GM23338 (cell line): ENCODE results near the gene MAP1B. TPM values are rescaled to one million over a fixed set of nuclear protein-coding genes. Genes with fewer than 3 reads are reported as not detected.
A peak's percentile ranks its signal among the peaks of the same experiment; 100 is the strongest.

Source experiments
- ATAC-seq: fragments of 200-7000 bp; cut with Tn5 transposase; 3 replicates; pipeline ENCODE4 v1.9.1; 2020
- DNase-seq: peaks from one replicate; pipeline ENCODE4 v3.0.0-alpha.2; 2015; ENCODE audit warnings: low spot score
- H2AFZ ChIP-seq: fragments of 200-600 bp; sonication (generic); 2 replicates; pipeline ENCODE4 v1.8.0; 2016; ENCODE audit warnings: antibody characterized with exemption, mild to moderate bottlenecking, moderate library complexity
- H3F3A ChIP-seq: fragments of 200-600 bp; sonication (generic); replicated peaks from 2 replicates; pipeline ENCODE4 v1.8.0; 2017; ENCODE audit warnings: antibody characterized with exemption, mixed run types, low read depth
- H3K27ac ChIP-seq: fragments of 200-600 bp; sonication (generic); 2 replicates; pipeline ENCODE4 v1.6.1; 2016; ENCODE audit warnings: low read depth
- H3K27me3 ChIP-seq: fragments of 200-600 bp; sonication (generic); 2 replicates; pipeline ENCODE4 v1.8.0; 2016; ENCODE audit warnings: mild to moderate bottlenecking, mixed run types, moderate library complexity; ENCODE audit not compliant: insufficient read depth
- H3K36me3 ChIP-seq: fragments of 200-600 bp; sonication (generic); 2 replicates; pipeline ENCODE4 v1.8.0; 2016; ENCODE audit warnings: mild to moderate bottlenecking; ENCODE audit not compliant: insufficient read depth
- H3K4me1 ChIP-seq: fragments of 200-600 bp; sonication (generic); 2 replicates; pipeline ENCODE4 v1.8.0; 2016; ENCODE audit warnings: mild to moderate bottlenecking, moderate library complexity; ENCODE audit not compliant: insufficient read depth
- H3K4me2 ChIP-seq: fragments of 200-600 bp; sonication (generic); 2 replicates; pipeline ENCODE4 v1.7.1; 2017; ENCODE audit warnings: mixed run types
- H3K4me3 ChIP-seq: fragments of 200-600 bp; sonication (generic); 2 replicates; pipeline ENCODE4 v1.6.1; 2016; ENCODE audit warnings: mixed run types
- H3K79me2 ChIP-seq: fragments of 200-600 bp; sonication (generic); replicated peaks from 2 replicates; pipeline ENCODE4 v1.8.0; 2017; ENCODE audit warnings: mild to moderate bottlenecking; ENCODE audit not compliant: insufficient read depth
- H3K9me2 ChIP-seq: fragments of 200-600 bp; sonication (generic); 2 replicates; pipeline ENCODE4 v1.8.0; 2017; ENCODE audit not compliant: insufficient read depth
- H4K20me1 ChIP-seq: fragments of 200-600 bp; sonication (generic); replicated peaks from 2 replicates; pipeline ENCODE4 v1.8.0; 2017; ENCODE audit warnings: mild to moderate bottlenecking; ENCODE audit not compliant: insufficient read depth
- H3K27ac Mint-ChIP-seq: 2 replicates; pipeline ENCODE4 v1.8.0; 2020; ENCODE audit warnings: inconsistent platforms, mild to moderate bottlenecking, moderate library complexity, mixed read lengths
- H3K27me3 Mint-ChIP-seq: 3 replicates; pipeline ENCODE4 v1.8.0; 2022; ENCODE audit warnings: low read depth, mild to moderate bottlenecking, moderate library complexity, mixed read lengths, inconsistent platforms; ENCODE audit not compliant: insufficient read depth, poor library complexity
- H3K36me3 Mint-ChIP-seq: 3 replicates; pipeline ENCODE4 v1.8.0; 2021; ENCODE audit warnings: low read depth, mild to moderate bottlenecking, inconsistent platforms, moderate library complexity, mixed read lengths
- H3K4me1 Mint-ChIP-seq: 3 replicates; pipeline ENCODE4 v1.8.0; 2020; ENCODE audit warnings: mild to moderate bottlenecking, inconsistent platforms, mixed read lengths
- H3K4me3 Mint-ChIP-seq: 3 replicates; pipeline ENCODE4 v1.8.0; 2021; ENCODE audit warnings: moderate library complexity, mild to moderate bottlenecking, inconsistent platforms, mixed read lengths
- H3K9me3 Mint-ChIP-seq: 3 replicates; pipeline ENCODE4 v1.8.0; 2020; ENCODE audit warnings: moderate library complexity, mild to moderate bottlenecking, inconsistent platforms, mixed read lengths
- JUNB ChIP-seq: IDR thresholded peaks from one replicate; pipeline ENCODE4 v1.6.1; 2016; ENCODE audit warnings: antibody characterized with exemption; ENCODE audit not compliant: unreplicated experiment
- STAT1 ChIP-seq: IDR thresholded peaks from one replicate; pipeline ENCODE4 v1.6.1; 2016; ENCODE audit warnings: antibody characterized with exemption; ENCODE audit not compliant: unreplicated experiment
- polyA plus RNA-seq: library from polyadenylated mRNA; unstranded; fragments of >200 nt; fragmentation: Nextera tagmentation; extraction: Ambion mirVana; gene quantifications from 2 replicates; pipeline ENCODE4 v1.2.1, GENCODE V29; 2016
- total RNA-seq: library from RNA; depleted of rRNA; stranded (reverse); fragments of >200 nt; shearing (Covaris generic); gene quantifications from 2 replicates; pipeline ENCODE4 v1.2.3, GENCODE V29; 2014
- TF ChIP-seq, protein P1 (sequence below): fragments of 250-450 bp; sonication (Bioruptor Pico); IDR thresholded peaks from 2 replicates; pipeline ENCODE4 v1.5.0; 2020; ENCODE audit warnings: mild to moderate bottlenecking, moderate library complexity
- TF ChIP-seq, protein P2 (sequence below), 2 experiments: fragments of 200-600 bp in 1 of 2; sonication (generic) in 1 of 2; conservative IDR thresholded peaks; 2 replicates each; pipeline versions ENCODE4 v1.5.1 to v1.6.1; 2016 to 2017; ENCODE audit warnings: antibody characterized with exemption in 2 of 2, low read depth in 2 of 2, mild to moderate bottlenecking in 2 of 2, moderate library complexity in 1 of 2
- TF ChIP-seq, protein P3 (sequence below): IDR thresholded peaks from one replicate; pipeline ENCODE4 v1.6.1; 2018; ENCODE audit warnings: antibody characterized with exemption; ENCODE audit not compliant: unreplicated experiment

Gene MAP1B
- total and polyA plus RNA-seq, 2 experiments from 2014 or later: 148 to 263 TPM

DNA sequence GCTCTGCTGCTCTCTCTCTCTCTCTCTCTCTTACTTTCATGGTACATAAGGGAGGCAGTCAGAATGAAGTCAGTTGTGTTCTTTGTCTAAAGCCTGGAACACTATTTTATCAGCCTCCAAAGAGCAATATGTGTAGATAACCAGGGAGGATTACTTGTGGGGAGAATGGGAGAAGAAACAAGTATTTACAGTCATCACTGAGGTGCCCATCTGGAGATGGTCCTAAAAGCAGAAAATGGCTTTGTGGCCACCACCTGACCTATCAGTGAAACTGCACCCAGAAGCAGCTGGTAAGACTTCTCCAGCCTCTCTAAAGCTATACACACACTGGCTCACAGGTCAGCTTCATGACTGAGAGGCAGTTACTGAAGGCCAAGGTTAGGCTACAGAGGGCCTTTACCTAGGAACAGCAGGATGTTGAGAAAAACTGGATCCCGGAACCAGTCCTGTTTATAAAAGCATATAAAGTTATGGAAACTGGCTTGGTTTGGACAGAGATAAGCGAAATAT lies 137.6 kb downstream of the MAP1B start:
- no peak overlapping the region for H3K4me2 ChIP-seq
- Mint-ChIP-seq H3K4me1 (peaks cover 75% of the 10 kb centered on the region), H3K9me3 (no peaks in the 10 kb centered on the region), H3K4me3 (no peak overlapping the region), H3K27ac (peak overlapping the region; percentile 23; the same call in 1 of the 2 replicates), H3K27me3 (peaks cover 2% of the 10 kb centered on the region), H3K36me3 (no peaks in the 10 kb centered on the region; the same call in 2 of the 3 replicates)
- ATAC-seq (peak; percentile 86), DNase-seq (peak; percentile 67)
- H3K79me2 ChIP-seq: peaks cover 40% of the 10 kb centered on the region
- H3K27ac ChIP-seq: 0 out of 2 replicates have a peak overlapping the region, but pooled peaks have one; percentile 30
- H3K9me2 ChIP-seq: no peaks in the 10 kb centered on the region
- H3K27me3 ChIP-seq: no peaks in the 10 kb centered on the region
- H3K36me3 ChIP-seq: no peaks in the 10 kb centered on the region
- no peaks in the 10 kb centered on the region for H3F3A ChIP-seq
- H3K4me3 ChIP-seq: no peak overlapping the region
- no peaks in the 10 kb centered on the region for H4K20me1 ChIP-seq
- H2AFZ ChIP-seq: no peak overlapping the region
- no peak for TF ChIP-seq STAT1
- TF ChIP-seq JUNB: no peak
- TF ChIP-seq, protein P1, sequence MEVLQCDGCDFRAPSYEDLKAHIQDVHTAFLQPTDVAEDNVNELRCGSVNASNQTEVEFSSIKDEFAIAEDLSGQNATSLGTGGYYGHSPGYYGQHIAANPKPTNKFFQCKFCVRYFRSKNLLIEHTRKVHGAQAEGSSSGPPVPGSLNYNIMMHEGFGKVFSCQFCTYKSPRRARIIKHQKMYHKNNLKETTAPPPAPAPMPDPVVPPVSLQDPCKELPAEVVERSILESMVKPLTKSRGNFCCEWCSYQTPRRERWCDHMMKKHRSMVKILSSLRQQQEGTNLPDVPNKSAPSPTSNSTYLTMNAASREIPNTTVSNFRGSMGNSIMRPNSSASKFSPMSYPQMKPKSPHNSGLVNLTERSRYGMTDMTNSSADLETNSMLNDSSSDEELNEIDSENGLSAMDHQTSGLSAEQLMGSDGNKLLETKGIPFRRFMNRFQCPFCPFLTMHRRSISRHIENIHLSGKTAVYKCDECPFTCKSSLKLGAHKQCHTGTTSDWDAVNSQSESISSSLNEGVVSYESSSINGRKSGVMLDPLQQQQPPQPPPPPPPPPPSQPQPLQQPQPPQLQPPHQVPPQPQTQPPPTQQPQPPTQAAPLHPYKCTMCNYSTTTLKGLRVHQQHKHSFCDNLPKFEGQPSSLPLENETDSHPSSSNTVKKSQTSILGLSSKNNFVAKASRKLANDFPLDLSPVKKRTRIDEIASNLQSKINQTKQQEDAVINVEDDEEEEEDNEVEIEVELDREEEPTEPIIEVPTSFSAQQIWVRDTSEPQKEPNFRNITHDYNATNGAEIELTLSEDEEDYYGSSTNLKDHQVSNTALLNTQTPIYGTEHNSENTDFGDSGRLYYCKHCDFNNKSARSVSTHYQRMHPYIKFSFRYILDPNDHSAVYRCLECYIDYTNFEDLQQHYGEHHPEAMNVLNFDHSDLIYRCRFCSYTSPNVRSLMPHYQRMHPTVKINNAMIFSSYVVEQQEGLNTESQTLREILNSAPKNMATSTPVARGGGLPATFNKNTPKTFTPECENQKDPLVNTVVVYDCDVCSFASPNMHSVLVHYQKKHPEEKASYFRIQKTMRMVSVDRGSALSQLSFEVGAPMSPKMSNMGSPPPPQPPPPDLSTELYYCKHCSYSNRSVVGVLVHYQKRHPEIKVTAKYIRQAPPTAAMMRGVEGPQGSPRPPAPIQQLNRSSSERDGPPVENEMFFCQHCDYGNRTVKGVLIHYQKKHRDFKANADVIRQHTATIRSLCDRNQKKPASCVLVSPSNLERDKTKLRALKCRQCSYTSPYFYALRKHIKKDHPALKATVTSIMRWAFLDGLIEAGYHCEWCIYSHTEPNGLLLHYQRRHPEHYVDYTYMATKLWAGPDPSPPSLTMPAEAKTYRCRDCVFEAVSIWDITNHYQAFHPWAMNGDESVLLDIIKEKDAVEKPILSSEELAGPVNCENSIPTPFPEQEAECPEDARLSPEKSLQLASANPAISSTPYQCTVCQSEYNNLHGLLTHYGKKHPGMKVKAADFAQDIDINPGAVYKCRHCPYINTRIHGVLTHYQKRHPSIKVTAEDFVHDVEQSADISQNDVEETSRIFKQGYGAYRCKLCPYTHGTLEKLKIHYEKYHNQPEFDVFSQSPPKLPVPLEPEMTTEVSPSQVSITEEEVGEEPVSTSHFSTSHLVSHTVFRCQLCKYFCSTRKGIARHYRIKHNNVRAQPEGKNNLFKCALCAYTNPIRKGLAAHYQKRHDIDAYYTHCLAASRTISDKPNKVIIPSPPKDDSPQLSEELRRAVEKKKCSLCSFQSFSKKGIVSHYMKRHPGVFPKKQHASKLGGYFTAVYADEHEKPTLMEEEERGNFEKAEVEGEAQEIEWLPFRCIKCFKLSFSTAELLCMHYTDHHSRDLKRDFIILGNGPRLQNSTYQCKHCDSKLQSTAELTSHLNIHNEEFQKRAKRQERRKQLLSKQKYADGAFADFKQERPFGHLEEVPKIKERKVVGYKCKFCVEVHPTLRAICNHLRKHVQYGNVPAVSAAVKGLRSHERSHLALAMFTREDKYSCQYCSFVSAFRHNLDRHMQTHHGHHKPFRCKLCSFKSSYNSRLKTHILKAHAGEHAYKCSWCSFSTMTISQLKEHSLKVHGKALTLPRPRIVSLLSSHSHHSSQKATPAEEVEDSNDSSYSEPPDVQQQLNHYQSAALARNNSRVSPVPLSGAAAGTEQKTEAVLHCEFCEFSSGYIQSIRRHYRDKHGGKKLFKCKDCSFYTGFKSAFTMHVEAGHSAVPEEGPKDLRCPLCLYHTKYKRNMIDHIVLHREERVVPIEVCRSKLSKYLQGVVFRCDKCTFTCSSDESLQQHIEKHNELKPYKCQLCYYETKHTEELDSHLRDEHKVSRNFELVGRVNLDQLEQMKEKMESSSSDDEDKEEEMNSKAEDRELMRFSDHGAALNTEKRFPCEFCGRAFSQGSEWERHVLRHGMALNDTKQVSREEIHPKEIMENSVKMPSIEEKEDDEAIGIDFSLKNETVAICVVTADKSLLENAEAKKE: peak; percentile 59; the same call in 1 of the 2 replicates
- TF ChIP-seq, protein P2, sequence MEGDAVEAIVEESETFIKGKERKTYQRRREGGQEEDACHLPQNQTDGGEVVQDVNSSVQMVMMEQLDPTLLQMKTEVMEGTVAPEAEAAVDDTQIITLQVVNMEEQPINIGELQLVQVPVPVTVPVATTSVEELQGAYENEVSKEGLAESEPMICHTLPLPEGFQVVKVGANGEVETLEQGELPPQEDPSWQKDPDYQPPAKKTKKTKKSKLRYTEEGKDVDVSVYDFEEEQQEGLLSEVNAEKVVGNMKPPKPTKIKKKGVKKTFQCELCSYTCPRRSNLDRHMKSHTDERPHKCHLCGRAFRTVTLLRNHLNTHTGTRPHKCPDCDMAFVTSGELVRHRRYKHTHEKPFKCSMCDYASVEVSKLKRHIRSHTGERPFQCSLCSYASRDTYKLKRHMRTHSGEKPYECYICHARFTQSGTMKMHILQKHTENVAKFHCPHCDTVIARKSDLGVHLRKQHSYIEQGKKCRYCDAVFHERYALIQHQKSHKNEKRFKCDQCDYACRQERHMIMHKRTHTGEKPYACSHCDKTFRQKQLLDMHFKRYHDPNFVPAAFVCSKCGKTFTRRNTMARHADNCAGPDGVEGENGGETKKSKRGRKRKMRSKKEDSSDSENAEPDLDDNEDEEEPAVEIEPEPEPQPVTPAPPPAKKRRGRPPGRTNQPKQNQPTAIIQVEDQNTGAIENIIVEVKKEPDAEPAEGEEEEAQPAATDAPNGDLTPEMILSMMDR (conservative IDR thresholded peaks at IDR 0.05; ENCODE audit: low read depth in 2 of 2): peak; percentile 34 to 56; a peak in 3 of 4 replicates
- TF ChIP-seq, protein P3, sequence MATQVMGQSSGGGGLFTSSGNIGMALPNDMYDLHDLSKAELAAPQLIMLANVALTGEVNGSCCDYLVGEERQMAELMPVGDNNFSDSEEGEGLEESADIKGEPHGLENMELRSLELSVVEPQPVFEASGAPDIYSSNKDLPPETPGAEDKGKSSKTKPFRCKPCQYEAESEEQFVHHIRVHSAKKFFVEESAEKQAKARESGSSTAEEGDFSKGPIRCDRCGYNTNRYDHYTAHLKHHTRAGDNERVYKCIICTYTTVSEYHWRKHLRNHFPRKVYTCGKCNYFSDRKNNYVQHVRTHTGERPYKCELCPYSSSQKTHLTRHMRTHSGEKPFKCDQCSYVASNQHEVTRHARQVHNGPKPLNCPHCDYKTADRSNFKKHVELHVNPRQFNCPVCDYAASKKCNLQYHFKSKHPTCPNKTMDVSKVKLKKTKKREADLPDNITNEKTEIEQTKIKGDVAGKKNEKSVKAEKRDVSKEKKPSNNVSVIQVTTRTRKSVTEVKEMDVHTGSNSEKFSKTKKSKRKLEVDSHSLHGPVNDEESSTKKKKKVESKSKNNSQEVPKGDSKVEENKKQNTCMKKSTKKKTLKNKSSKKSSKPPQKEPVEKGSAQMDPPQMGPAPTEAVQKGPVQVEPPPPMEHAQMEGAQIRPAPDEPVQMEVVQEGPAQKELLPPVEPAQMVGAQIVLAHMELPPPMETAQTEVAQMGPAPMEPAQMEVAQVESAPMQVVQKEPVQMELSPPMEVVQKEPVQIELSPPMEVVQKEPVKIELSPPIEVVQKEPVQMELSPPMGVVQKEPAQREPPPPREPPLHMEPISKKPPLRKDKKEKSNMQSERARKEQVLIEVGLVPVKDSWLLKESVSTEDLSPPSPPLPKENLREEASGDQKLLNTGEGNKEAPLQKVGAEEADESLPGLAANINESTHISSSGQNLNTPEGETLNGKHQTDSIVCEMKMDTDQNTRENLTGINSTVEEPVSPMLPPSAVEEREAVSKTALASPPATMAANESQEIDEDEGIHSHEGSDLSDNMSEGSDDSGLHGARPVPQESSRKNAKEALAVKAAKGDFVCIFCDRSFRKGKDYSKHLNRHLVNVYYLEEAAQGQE: no peak
- peaks cover 28% of the 10 kb centered on the region for H3K4me1 ChIP-seq
